ENCODE results near the gene CDCA4. TPM values are rescaled to one million over a fixed set of nuclear protein-coding genes. Genes with fewer than 3 reads are reported as not detected.
"Not testable (repeated sequence)": the region's sequence is repeated elsewhere in the genome, so short reads cannot be mapped to it uniquely, and the experiment has no call there.

CDCA4 gene
- total RNA-seq, 1 donor from 2014 or later = 40.1 TPM

GRCh38 chr14:105064721-105065143 is 43.8 kb upstream of the CDCA4 start:
- TF ChIP-seq CTCF (IDR thresholded peaks at IDR 0.05; ENCODE audit: unreplicated experiment) = no peak
- Mint-ChIP-seq H3K36me3 (ENCODE audit: low read depth, unreplicated experiment) (peaks cover 7% of the 10 kb centered on the region), H3K4me3 (ENCODE audit: unreplicated experiment) (no peak overlapping the region), H3K4me1 (ENCODE audit: unreplicated experiment) (peaks cover 17% of the 10 kb centered on the region), H3K27me3 (ENCODE audit: unreplicated experiment) (peaks cover 13% of the 10 kb centered on the region), H3K9me3 (ENCODE audit: unreplicated experiment) (no peaks in the 10 kb centered on the region), H3K27ac (ENCODE audit: unreplicated experiment) (no peak overlapping the region)
- DNase-seq (ENCODE audit: low spot score) = no peak

- H3K9me3 Mint-ChIP-seq (ENCODE audit: unreplicated experiment) = no peaks in the 10 kb centered on the region
- no peak for TF ChIP-seq CTCF (IDR thresholded peaks at IDR 0.05; ENCODE audit: unreplicated experiment)
- peaks cover 22% of the 10 kb centered on the region for H3K4me1 Mint-ChIP-seq (ENCODE audit: unreplicated experiment)
- H3K27ac Mint-ChIP-seq (ENCODE audit: unreplicated experiment) = no peak overlapping the region
- H3K36me3 Mint-ChIP-seq (ENCODE audit: low read depth, unreplicated experiment) = peaks cover 6% of the 10 kb centered on the region
- no peak overlapping the region for H3K4me3 Mint-ChIP-seq (ENCODE audit: unreplicated experiment)
- no peak for DNase-seq (ENCODE audit: low spot score)
- H3K27me3 Mint-ChIP-seq (ENCODE audit: unreplicated experiment) = peaks cover 15% of the 10 kb centered on the region
Observed at GRCh38 chr14:105064001-105064400, 43.1 kb upstream of the CDCA4 start.

GRCh38 chr14:105063506-105063905 is 42.6 kb upstream of the CDCA4 start:
- H3K27me3 Mint-ChIP-seq (ENCODE audit: unreplicated experiment) = peaks cover 13% of the 10 kb centered on the region
- not testable (repeated sequence) for H3K9me3 Mint-ChIP-seq (ENCODE audit: unreplicated experiment); DNase-seq (ENCODE audit: low spot score); H3K4me3 Mint-ChIP-seq (ENCODE audit: unreplicated experiment); H3K36me3 Mint-ChIP-seq (ENCODE audit: low read depth, unreplicated experiment); H3K27ac Mint-ChIP-seq (ENCODE audit: unreplicated experiment)
- H3K4me1 Mint-ChIP-seq (ENCODE audit: unreplicated experiment) = peaks cover 20% of the 10 kb centered on the region

- DNase-seq (ENCODE audit: low spot score) = no peak
- Mint-ChIP-seq H3K27ac (ENCODE audit: unreplicated experiment) (no peak overlapping the region), H3K27me3 (ENCODE audit: unreplicated experiment) (peaks cover 13% of the 10 kb centered on the region)
Observed at GRCh38 chr14:105063056-105063455, 42.2 kb upstream of the CDCA4 start.

GRCh38 chr14:105062048-105062433 is 41.2 kb upstream of the CDCA4 start:
- Mint-ChIP-seq H3K4me1 (ENCODE audit: unreplicated experiment) (peaks cover 20% of the 10 kb centered on the region), H3K9me3 (ENCODE audit: unreplicated experiment) (no peaks in the 10 kb centered on the region), H3K36me3 (ENCODE audit: low read depth, unreplicated experiment) (peaks cover 4% of the 10 kb centered on the region), H3K4me3 (ENCODE audit: unreplicated experiment) (peak overlapping the region; percentile 82), H3K27ac (ENCODE audit: unreplicated experiment) (peak overlapping the region; percentile 65), H3K27me3 (ENCODE audit: unreplicated experiment) (peaks cover 13% of the 10 kb centered on the region)
- no peak for DNase-seq (ENCODE audit: low spot score)
- TF ChIP-seq CTCF (IDR thresholded peaks at IDR 0.05; ENCODE audit: unreplicated experiment) = no peak

More at GRCh38 chr14:105063056-105063455, 42.2 kb upstream of the CDCA4 start:
- no peaks in the 10 kb centered on the region for H3K9me3 Mint-ChIP-seq (ENCODE audit: unreplicated experiment)
- H3K4me3 Mint-ChIP-seq (ENCODE audit: unreplicated experiment) = no peak overlapping the region
- no peak for TF ChIP-seq CTCF (IDR thresholded peaks at IDR 0.05; ENCODE audit: unreplicated experiment)
- peaks cover 20% of the 10 kb centered on the region for H3K4me1 Mint-ChIP-seq (ENCODE audit: unreplicated experiment)
- H3K36me3 Mint-ChIP-seq (ENCODE audit: low read depth, unreplicated experiment) = peaks cover 4% of the 10 kb centered on the region
